Peyer's patch (tissue), 4 donors: ENCODE measurements around the gene CD34. TPM values are rescaled to one million over a fixed set of nuclear protein-coding genes. Genes with fewer than 3 reads are reported as not detected.
A peak's percentile ranks its signal among the peaks of the same experiment; 100 is the strongest.

Experiments used
- DNase-seq, 3 donors: peaks; one replicate each; pipeline ENCODE4 v3.0.0-alpha.2; 2017 to 2019
- H3K27ac ChIP-seq, 4 donors: fragments of 200-600 bp; sonication (generic); one replicate each; pipeline ENCODE4 v1.5.1; 2016 to 2019
- H3K27me3 ChIP-seq, 2 donors: fragments of 200-600 bp; sonication (generic); one replicate each; pipeline ENCODE4 v1.5.1; 2019
- H3K36me3 ChIP-seq, 3 donors: fragments of 200-600 bp; sonication (generic); one replicate each; pipeline ENCODE4 v1.5.1; 2016 to 2019
- H3K4me1 ChIP-seq, 4 donors: fragments of 200-600 bp; sonication (generic); one replicate each; pipeline ENCODE4 v1.5.1; 2016 to 2019
- H3K4me3 ChIP-seq, 4 donors: fragments of 200-600 bp; sonication (generic); 1 replicate in 3 of 4; 2 replicates in 1 of 4; pipeline ENCODE4 v1.5.1; 2016 to 2019; ENCODE audit warnings: mild to moderate bottlenecking in 1 of 4
- H3K9me3 ChIP-seq, 4 donors: fragments of 200-600 bp; sonication (generic); one replicate each; pipeline ENCODE4 v1.5.1; 2016 to 2019; ENCODE audit warnings: mild to moderate bottlenecking in 1 of 4
- CTCF ChIP-seq, 6 experiments: fragments of 450-650 bp in 4 of 6; fragments of 200-600 bp in 2 of 6; sonication (generic) in 1 of 6; IDR thresholded peaks; one replicate each; pipeline ENCODE4 v1.5.1; 2017 to 2019; ENCODE audit warnings: antibody characterized with exemption in 6 of 6, mild to moderate bottlenecking in 3 of 6, moderate library complexity in 1 of 6
- POLR2A ChIP-seq, 2 donors: fragments of 450-650 bp; IDR thresholded peaks; one replicate each; pipeline ENCODE4 v1.5.1; 2017; ENCODE audit warnings: antibody characterized with exemption in 2 of 2, mild to moderate bottlenecking in 2 of 2, moderate library complexity in 2 of 2
- total RNA-seq, 4 donors: library from RNA; depleted of rRNA; stranded (reverse); fragments of >200 nt; gene quantifications; one replicate each; pipeline ENCODE4 v1.1.0, GENCODE V29; 2016

CD34 gene
- total RNA-seq, 4 donors from 2014 or later, result 4.6 to 21.9 (median 19.6) TPM

DNA sequence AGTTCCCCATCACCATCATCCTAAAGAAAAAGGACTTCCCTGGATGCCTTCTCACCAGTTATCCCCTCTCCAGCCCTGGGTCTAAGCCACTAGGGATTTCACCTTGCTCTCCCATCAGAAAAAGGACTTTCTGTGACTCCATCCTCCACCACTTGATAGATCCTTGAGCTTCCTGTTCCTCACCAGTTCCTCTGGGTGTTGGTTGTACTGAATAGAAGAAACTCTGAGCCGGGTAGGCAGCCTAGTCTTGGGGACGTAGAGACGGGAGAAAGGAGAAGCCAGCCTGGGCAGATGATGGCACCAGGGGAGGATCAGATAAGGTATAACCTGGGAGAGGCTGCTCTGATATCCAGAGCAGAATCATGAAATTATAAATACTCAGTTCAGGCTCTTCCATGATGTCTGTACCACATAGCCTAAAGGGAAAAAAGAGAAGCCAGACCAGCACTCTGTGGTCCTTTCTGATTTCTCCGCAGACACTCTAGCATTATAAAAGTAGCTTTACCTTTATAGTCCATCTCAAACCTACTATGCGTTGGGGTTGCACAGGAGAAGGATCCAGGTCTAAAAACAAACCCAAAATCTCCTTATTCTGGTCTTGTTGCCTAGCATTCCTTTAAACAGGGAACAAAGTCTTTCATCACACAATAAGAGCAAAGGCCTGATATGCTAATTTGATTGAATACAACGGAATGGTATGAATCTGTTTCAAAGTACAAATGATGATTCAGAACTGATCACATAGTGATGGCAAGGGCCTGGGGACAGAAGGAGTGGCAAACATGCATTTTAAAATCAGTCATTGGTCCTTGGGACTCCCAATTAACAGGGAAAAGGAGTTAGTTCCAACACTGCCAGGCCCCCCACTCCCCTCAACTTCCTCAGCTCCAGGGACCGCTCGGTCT, 1.2 kb upstream of the CD34 start:
- H3K27ac ChIP-seq, result no peak overlapping the region
- no peaks in the 10 kb centered on the region for H3K36me3 ChIP-seq
- DNase-seq, result no peak
- H3K4me1 ChIP-seq, result peaks cover 0 to 12% (median 3%) of the 10 kb centered on the region in 4 donors
- TF ChIP-seq POLR2A (IDR thresholded peaks at IDR 0.05) (no peak), CTCF (IDR thresholded peaks at IDR 0.05) (no peak)
- H3K4me3 ChIP-seq, result no peak overlapping the region
- no peaks in the 10 kb centered on the region for H3K9me3 ChIP-seq
- H3K27me3 ChIP-seq, result peaks cover 0 to 5% of the 10 kb centered on the region in 2 donors

DNA sequence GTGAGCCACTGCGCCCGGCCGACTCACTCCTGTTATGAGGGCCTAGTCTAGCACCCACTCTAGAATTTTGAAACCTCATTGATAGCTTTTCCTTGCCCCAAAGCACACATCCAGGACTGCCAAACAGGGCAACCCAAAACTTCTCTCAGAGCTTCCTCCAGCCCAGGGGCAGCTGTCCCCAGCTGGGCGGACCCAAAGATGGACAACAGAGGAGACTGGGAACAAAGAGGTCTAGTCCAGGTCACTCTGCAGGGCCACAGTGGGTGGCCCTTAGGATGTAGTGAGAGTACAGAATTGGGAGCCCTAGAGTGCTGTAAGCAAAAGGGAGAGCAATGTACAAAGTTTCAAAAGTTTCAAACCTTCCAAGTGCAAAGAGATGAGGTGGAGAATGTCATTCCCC, 1.2 kb downstream of the CD34 start:
- H3K27me3 ChIP-seq, result peaks cover 0 to 5% of the 10 kb centered on the region in 2 donors
- no peaks in the 10 kb centered on the region for H3K36me3 ChIP-seq
- DNase-seq, result no peak
- H3K9me3 ChIP-seq, result no peaks in the 10 kb centered on the region
- H3K4me3 ChIP-seq, result peak overlapping the region in 2 of 4 donors; percentile 7 to 47
- no peak for TF ChIP-seq POLR2A (IDR thresholded peaks at IDR 0.05)
- no peak for TF ChIP-seq CTCF (IDR thresholded peaks at IDR 0.05)
- peaks cover 0 to 12% (median 3%) of the 10 kb centered on the region in 4 donors for H3K4me1 ChIP-seq
- peak overlapping the region in 2 of 4 donors; percentile 38 to 57 for H3K27ac ChIP-seq

DNA sequence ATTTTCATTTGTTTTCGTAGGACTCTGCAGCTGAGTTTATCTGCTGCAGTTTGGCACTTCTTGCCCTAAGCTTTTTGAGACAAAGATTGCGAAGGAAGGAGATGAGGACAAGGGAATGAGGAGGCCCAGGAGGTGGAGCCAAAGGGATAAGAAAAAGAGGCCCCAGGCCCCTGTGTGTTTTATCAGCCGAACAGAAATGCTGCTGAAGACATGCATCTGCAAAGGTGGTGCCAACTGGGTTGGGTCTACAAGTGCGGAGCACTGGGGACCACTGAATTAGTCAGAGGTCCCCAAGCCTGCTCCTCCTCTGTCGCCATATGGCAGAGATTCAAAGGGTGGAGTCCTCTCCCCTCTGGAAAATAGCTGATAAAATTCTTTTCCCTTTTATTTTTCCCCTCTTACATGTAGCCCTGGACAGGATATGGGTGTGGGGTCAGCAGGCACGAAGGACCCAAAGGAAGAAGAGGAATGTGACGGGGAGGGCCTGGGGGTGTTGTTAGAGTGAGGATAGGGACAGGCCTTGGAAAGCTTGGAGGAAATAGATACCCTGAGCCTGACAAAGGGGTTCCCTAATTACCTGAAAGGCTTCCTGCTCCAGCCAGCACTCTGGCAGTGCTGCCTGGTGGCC, 2.7 kb downstream of the CD34 start:
- no peak for TF ChIP-seq CTCF (IDR thresholded peaks at IDR 0.05)
- TF ChIP-seq POLR2A (IDR thresholded peaks at IDR 0.05), result no peak

DNA sequence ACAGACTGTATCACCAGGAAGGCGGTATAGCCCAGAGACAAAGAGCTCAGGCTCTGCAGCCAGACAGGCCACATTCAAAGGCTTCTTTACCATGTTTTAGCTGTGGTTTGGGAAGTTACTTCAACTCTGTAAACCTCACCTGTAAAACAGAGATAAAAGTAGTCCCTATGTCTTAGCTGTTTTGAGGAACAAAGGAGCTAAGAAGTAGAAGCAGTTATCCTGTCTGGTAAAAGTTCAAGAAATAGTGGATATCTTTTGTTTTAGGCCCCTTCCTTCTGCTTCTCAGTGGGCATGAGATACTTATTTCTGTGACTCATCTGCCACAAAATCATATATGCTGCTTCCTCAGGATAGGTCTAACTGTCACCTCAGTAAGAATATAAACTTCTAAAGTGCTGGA, 6.5 kb downstream of the CD34 start:
- no peaks in the 10 kb centered on the region for H3K4me1 ChIP-seq
- TF ChIP-seq POLR2A (IDR thresholded peaks at IDR 0.05) (no peak), CTCF (IDR thresholded peaks at IDR 0.05) (no peak)

More for the DNA sequence above, 2.7 kb downstream of the CD34 start:
- no peak for DNase-seq
- Histone ChIP-seq H3K27ac (peak overlapping the region in 2 of 4 donors; percentile 3 to 29), H3K4me3 (no peak overlapping the region), H3K36me3 (no peaks in the 10 kb centered on the region), H3K9me3 (no peaks in the 10 kb centered on the region), H3K4me1 (peaks cover 0 to 12% (median 3%) of the 10 kb centered on the region in 4 donors), H3K27me3 (peaks cover 0 to 5% of the 10 kb centered on the region in 2 donors)

GRCh38 chr1:207903767-207904166, 7.2 kb downstream of the CD34 start:
- Histone ChIP-seq H3K27ac (no peak overlapping the region), H3K4me3 (no peak overlapping the region), H3K27me3 (no peaks in the 10 kb centered on the region), H3K36me3 (no peaks in the 10 kb centered on the region), H3K9me3 (no peaks in the 10 kb centered on the region), H3K4me1 (no peaks in the 10 kb centered on the region)
- no peak for TF ChIP-seq CTCF (IDR thresholded peaks at IDR 0.05)
- no peak for TF ChIP-seq POLR2A (IDR thresholded peaks at IDR 0.05)
- DNase-seq, result no peak

More for the DNA sequence above, 6.5 kb downstream of the CD34 start:
- H3K27me3 ChIP-seq, result no peaks in the 10 kb centered on the region
- H3K36me3 ChIP-seq, result no peaks in the 10 kb centered on the region
- H3K9me3 ChIP-seq, result no peaks in the 10 kb centered on the region
- H3K27ac ChIP-seq, result no peak overlapping the region
- H3K4me3 ChIP-seq, result no peak overlapping the region
- no peak for DNase-seq
